Left kidney (tissue), 2 donors: ENCODE results near the gene ETNK1. TPM values are rescaled to one million over a fixed set of nuclear protein-coding genes. Genes with fewer than 3 reads are reported as not detected.

Experiments used
- DNase-seq: peaks from one replicate; pipeline ENCODE4 v3.0.0-alpha.2; 2013
- polyA plus RNA-seq: library from polyadenylated mRNA; unstranded; fragments of 120-200 nt; gene quantifications from one replicate; pipeline ENCODE4 v1.2.1, GENCODE V29; 2013; ENCODE audit not compliant: insufficient read length

The ETNK1 gene
- polyA plus RNA-seq, 1 donor = 92.4 TPM

DNA sequence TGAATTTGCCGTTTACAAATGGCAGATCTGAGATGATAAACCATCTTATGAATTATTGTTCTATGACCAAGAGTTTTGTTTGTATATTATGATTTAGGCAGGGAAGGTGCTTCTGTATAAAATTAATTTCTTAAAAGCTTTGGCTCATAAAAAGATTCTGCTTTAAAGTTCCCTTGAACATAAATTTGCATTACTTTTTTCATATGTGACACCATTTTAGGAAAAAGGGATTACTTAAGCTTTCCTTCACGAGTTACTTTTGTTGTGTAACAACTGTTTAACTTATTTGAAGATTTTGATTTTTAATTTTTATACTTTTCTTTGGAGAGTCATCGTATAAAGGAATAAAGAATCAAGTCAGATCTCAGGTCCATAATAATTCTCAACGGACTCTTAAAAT is 3.3 kb downstream of the ETNK1 start:
- no peak for DNase-seq

DNA sequence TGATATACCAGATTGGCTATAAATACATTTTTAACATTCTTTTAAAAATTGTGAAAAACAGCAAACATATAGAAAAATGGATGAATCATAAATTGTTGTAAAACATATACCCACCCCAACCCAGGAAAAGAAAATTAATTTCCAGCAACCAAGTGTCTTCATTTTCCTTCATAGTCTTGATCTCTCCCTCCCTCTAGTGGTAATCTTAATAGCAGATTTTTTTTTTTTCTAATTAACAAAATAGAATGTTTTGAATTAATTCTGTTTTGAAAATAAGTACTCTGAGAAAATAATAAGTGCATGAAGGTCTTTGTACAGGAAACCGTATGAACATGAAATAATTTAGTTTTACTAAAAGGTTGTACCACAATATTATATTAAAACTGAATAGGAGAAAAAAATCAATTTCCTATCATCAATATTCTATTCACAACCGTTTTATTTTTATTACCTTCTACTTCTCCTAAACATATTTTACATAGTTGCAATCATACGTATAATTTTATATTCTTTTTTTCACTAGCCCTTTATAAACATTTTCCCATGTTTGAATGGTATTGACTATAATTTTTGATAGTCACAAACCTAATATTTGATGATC is 7.0 kb downstream of the ETNK1 start:
- DNase-seq = no peak

GRCh38 chr12:22634883-22635282 is 9.9 kb downstream of the ETNK1 start:
- DNase-seq = no peak

GRCh38 chr12:22635812-22636211 is 10.8 kb downstream of the ETNK1 start:
- no peak for DNase-seq

GRCh38 chr12:22640851-22641250 is 15.9 kb downstream of the ETNK1 start:
- no peak for DNase-seq

- no peak for DNase-seq
Observed at GRCh38 chr12:22641353-22642053, 16.5 kb downstream of the ETNK1 start.

- DNase-seq = no peak
Observed at GRCh38 chr12:22648668-22649067, 23.7 kb downstream of the ETNK1 start.

- DNase-seq = no peak
Observed at GRCh38 chr12:22653075-22653474, 28.1 kb downstream of the ETNK1 start.

DNA sequence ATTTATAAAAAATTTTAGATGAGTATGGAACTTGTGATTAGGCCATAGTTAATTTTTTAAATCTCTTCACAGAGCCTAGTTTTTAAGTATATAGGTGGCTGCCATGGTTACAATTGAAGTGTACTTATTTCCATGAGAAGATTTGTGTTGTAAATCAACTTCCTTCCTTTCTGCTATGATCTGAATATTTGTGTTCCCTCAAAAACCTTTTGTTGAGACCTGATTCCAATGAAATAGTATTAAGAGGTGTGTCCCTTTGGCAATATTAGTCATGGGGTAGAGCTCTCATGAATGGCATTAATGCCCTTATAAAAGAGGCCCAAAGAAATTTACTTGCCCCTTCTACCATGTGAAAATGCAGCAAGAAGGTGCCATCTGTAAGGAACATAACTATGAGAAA is 28.8 kb downstream of the ETNK1 start:
- no peak for DNase-seq

- no peak for DNase-seq
Observed at GRCh38 chr12:22656376-22656775, 31.4 kb downstream of the ETNK1 start.

DNA sequence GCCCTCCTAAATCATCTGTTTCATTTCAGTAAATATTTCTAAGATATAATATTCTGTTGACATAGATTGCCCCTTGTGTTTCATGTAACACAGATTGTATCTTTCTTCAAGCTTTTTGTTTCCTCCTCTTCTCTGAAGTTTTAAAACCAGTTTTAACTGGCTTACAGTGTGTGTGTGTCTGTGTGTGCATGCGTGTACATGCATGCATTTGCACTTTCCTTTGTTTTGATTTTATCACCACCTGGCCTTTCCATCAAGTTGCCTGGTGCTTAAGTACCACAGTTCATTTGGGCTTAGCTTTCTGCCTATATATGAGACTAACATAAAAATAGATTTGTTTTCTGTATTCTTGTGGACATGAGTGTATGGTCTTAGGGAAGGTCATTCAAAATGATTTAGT is 31.9 kb downstream of the ETNK1 start:
- peak; percentile 3 for DNase-seq

DNA sequence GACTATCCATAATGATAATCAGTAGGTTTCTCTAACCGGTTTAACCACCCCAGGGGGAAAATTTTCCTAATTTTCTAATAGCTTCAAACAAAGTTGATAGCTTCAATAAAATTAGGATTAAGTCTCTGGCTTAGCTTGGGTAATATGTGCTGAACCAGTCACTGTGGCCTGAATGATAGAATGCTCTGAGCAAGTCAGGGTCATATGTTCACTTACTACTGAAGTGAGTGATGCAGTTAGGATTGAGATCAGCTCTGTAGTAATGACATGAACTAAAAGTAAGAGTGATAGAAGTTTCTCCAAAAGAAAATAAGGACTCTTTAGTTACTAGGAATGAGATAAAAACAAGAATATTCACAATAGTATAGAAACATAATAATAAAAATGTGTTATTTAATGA is 32.6 kb downstream of the ETNK1 start:
- no peak for DNase-seq

- no peak for DNase-seq
Observed at GRCh38 chr12:22658214-22658613, 33.2 kb downstream of the ETNK1 start.

GRCh38 chr12:22662356-22662755 is 37.4 kb downstream of the ETNK1 start:
- DNase-seq = no peak

DNA sequence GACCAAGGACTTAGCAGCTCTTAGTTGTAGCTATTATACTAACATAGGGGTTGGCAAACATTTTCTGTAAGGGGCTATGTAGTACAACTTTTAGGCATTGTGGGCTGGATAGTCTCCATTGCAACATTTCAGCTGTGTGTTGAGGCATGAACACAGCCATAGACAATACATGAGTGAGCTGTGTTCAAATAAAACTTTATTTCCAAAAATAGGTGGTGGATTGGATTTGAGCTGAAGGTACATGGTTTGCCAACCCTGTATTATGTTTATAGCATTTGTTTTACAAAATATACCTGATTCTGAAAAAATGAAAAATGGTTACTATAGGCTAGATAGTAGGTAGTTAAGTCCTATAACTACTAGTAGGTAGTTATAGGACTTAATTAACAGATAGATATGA is 40.5 kb downstream of the ETNK1 start:
- no peak for DNase-seq

GRCh38 chr12:22667122-22667521 is 42.2 kb downstream of the ETNK1 start:
- DNase-seq = no peak

GRCh38 chr12:22668441-22668840 is 43.5 kb downstream of the ETNK1 start:
- no peak for DNase-seq

DNA sequence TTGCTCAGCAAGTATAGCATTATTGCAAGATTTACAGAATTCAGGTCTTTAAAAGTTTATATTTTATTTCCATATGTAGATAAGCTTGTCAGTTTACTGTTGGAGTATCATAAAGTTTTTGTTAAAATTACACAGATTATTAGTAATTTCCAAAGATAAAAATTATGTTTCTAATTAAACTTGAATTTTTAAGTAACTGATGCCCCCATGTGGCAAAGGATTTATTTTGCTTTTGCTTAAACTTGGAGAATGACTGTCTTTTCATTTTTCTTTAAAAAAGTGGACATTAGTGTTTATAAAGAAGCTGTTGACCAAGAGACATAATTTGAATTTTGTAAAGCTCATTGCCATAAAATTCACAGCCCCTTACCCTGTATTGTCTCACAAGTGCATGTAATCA is 45.8 kb downstream of the ETNK1 start:
- DNase-seq = no peak

GRCh38 chr12:22672951-22673350 is 48.0 kb downstream of the ETNK1 start:
- no peak for DNase-seq

DNA sequence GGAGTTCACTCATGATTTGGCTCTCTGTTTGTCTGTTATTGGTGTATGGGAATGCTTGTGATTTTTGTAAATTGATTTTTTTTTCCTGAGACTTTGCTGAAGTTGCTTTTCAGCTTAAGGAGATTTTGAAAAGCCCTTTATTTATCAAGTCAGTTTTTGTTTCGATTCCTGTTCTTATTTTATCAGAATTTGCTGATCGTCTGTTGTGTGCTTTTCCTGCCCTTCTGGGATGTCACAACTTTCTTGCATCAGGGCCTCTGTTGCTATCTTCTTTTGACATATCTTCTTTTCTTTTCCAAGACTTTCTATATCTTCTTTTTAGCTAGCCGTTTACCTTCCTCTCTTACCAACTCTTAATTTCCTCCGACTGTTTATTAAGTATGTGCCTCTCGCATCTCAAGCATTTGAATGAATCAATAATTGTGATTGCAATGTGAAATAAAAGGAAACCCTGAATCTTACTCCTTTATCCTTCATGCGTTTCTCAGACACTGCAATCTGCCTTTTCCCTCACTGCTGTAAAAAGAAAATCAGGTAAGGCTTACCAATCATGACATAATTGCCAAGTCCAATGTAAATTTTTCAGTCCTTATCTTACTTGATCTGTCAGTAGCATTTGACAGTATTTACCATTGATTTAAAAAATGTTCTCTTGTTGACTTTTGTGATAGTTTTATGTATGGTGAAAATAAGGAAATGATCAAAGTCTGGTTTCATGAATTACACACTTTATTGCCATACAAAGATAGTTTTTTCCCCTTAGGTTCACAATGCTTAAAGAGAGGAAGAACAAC is 53.0 kb downstream of the ETNK1 start:
- no peak for DNase-seq

- DNase-seq = no peak
Observed at GRCh38 chr12:22682663-22683062, 57.7 kb downstream of the ETNK1 start.

DNA sequence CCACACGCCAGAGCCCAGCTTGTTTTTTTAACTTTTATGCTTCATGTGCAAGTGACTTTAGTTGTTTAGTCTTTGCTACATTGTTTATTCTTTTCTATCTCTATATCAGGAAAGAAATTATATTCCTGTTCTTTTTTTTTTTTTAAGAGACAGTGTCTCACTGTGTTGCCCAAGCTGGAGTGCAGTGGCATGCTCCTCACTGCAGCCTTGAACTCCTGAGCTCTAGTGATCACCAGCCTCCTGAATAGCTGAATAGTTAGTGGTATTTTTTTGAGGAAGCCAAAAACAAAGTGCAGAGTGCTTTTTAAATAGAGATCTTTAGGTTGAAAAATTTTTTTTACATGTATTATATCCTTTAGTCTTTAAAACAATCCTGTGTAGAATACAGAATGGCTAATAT is 58.2 kb downstream of the ETNK1 start:
- no peak for DNase-seq
